ENCODE results near the gene TMEM131. TPM values are rescaled to one million over a fixed set of nuclear protein-coding genes. Genes with fewer than 3 reads are reported as not detected.

The TMEM131 gene
- total RNA-seq, 2 donors from 2014 or later: 39.0 to 43.0 TPM

GRCh38 chr2:97891611-97892010 is 104.1 kb downstream of the TMEM131 start:
- H3K9ac ChIP-seq (ENCODE audit: extremely low read depth, low read length, poor library complexity, severe bottlenecking): no peak overlapping the region
- no peak overlapping the region for H3K27ac Mint-ChIP-seq
- peaks cover 36% of the 10 kb centered on the region for H3K36me3 Mint-ChIP-seq (ENCODE audit: low read depth)
- no peak for DNase-seq
- H3K4me1 ChIP-seq (ENCODE audit: control insufficient read depth, insufficient read depth, low read length): no peaks in the 10 kb centered on the region
- H3K4me3 ChIP-seq (ENCODE audit: low read length): no peak overlapping the region
- H3K4me3 Mint-ChIP-seq: no peak overlapping the region
- H3K27me3 Mint-ChIP-seq (ENCODE audit: insufficient read depth): peaks cover 12% of the 10 kb centered on the region
- H3K27ac ChIP-seq (ENCODE audit: low read depth, low read length): no peak overlapping the region
- TF ChIP-seq CTCF (conservative IDR thresholded peaks at IDR 0.05): no peak
- H3K36me3 ChIP-seq (ENCODE audit: control insufficient read depth, insufficient read depth, low read length): peaks cover 20% of the 10 kb centered on the region
- H3K27me3 ChIP-seq (ENCODE audit: control insufficient read depth, insufficient read depth, low read length, poor library complexity, severe bottlenecking): no peaks in the 10 kb centered on the region
- H3K9me3 Mint-ChIP-seq: peaks cover 22% of the 10 kb centered on the region
- peaks cover 13% of the 10 kb centered on the region for H3K9me3 ChIP-seq (ENCODE audit: control insufficient read depth, low read length)
- no peaks in the 10 kb centered on the region for H3K4me1 Mint-ChIP-seq

- H3K9me3 ChIP-seq (ENCODE audit: control insufficient read depth, low read length): peaks cover 33% of the 10 kb centered on the region
- no peaks in the 10 kb centered on the region for H3K4me1 ChIP-seq (ENCODE audit: control insufficient read depth, insufficient read depth, low read length)
- H3K27me3 ChIP-seq (ENCODE audit: control insufficient read depth, insufficient read depth, low read length, poor library complexity, severe bottlenecking): no peaks in the 10 kb centered on the region
- H3K27ac ChIP-seq (ENCODE audit: low read depth, low read length): no peak overlapping the region
- no peak for DNase-seq
- Mint-ChIP-seq H3K4me1 (no peaks in the 10 kb centered on the region), H3K4me3 (no peak overlapping the region), H3K27me3 (ENCODE audit: insufficient read depth) (peaks cover 10% of the 10 kb centered on the region), H3K9me3 (peaks cover 31% of the 10 kb centered on the region), H3K27ac (no peak overlapping the region), H3K36me3 (ENCODE audit: low read depth) (peaks cover 38% of the 10 kb centered on the region)
- no peak overlapping the region for H3K9ac ChIP-seq (ENCODE audit: extremely low read depth, low read length, poor library complexity, severe bottlenecking)
- TF ChIP-seq CTCF (conservative IDR thresholded peaks at IDR 0.05): no peak
- H3K4me3 ChIP-seq (ENCODE audit: low read length): no peak overlapping the region
- WGBS, 2 experiments (ENCODE audit: insufficient coverage in 1 of 2, insufficient read length in 1 of 2): 99% methylated on average over 2 of the region's 2 CpGs; no CpG with 5 or more reads in 1 of the 2 experiments
- H3K36me3 ChIP-seq (ENCODE audit: control insufficient read depth, insufficient read depth, low read length): peaks cover 44% of the 10 kb centered on the region
These were observed 106.6 kb downstream of the TMEM131 start for GRCh38 chr2:97889156-97889555.

GRCh38 chr2:97885841-97886240 is 109.9 kb downstream of the TMEM131 start:
- TF ChIP-seq CTCF (conservative IDR thresholded peaks at IDR 0.05): no peak
- peaks cover 6% of the 10 kb centered on the region for H3K27me3 Mint-ChIP-seq (ENCODE audit: insufficient read depth)
- no peak overlapping the region for H3K9ac ChIP-seq (ENCODE audit: extremely low read depth, low read length, poor library complexity, severe bottlenecking)

More at GRCh38 chr2:97885841-97886240, 109.9 kb downstream of the TMEM131 start:
- H3K36me3 ChIP-seq (ENCODE audit: control insufficient read depth, insufficient read depth, low read length): peaks cover 49% of the 10 kb centered on the region
- Mint-ChIP-seq H3K4me1 (peaks cover 7% of the 10 kb centered on the region), H3K9me3 (peaks cover 23% of the 10 kb centered on the region), H3K27ac (no peak overlapping the region), H3K36me3 (ENCODE audit: low read depth) (peaks cover 43% of the 10 kb centered on the region), H3K4me3 (no peak overlapping the region)
- H3K9me3 ChIP-seq (ENCODE audit: control insufficient read depth, low read length): peaks cover 33% of the 10 kb centered on the region
- no peak for DNase-seq
- H3K27me3 ChIP-seq (ENCODE audit: control insufficient read depth, insufficient read depth, low read length, poor library complexity, severe bottlenecking): no peaks in the 10 kb centered on the region
- no peak overlapping the region for H3K27ac ChIP-seq (ENCODE audit: low read depth, low read length)
- peak overlapping the region; percentile 28 for H3K4me3 ChIP-seq (ENCODE audit: low read length)
- H3K4me1 ChIP-seq (ENCODE audit: control insufficient read depth, insufficient read depth, low read length): peaks cover 4% of the 10 kb centered on the region

Measured in endodermal cell (in vitro differentiated cells).